ENCODE results near the gene GOLGA3. TPM values are rescaled to one million over a fixed set of nuclear protein-coding genes. Genes with fewer than 3 reads are reported as not detected.
"Not testable (repeated sequence)": the region's sequence is repeated elsewhere in the genome, so short reads cannot be mapped to it uniquely, and the experiment has no call there.

Gene GOLGA3
- total RNA-seq, result 10 to 100 TPM; 52.2 to 55.6 TPM

GRCh38 chr12:132828706-132829534 is at the start of gene GOLGA3:
Gene GOLGA3 (minus strand): TSS chr12:132828869. CDS start chr12:132822128, 6,741 bp downstream.
- Mint-ChIP-seq H3K27me3 (no peaks in the 10 kb centered on the region), H3K36me3 (ENCODE audit: low read depth) (peaks cover 47% of the 10 kb centered on the region), H3K9me3 (no peaks in the 10 kb centered on the region), H3K27ac (peak within 1 kb of the TSS; percentile 100), H3K4me3 (peak within 1 kb of the TSS; percentile 94), H3K4me1 (ENCODE audit: low read depth) (peaks cover 53% of the 10 kb centered on the region)
- intact Hi-C loops (cut with micrococcal nuclease), result loop anchor here (5.0 kb wide), 2 partner anchors 58 to 78 kb away; partner anchors contain the start of gene CHFR
- ATAC-seq (peak; percentile 86), DNase-seq (peak; percentile 96)
- ChIA-PET CTCF (interaction anchor here (0.7 to 2.5 kb wide), 4 partner anchors 10 to 76 kb away, joined by 3 to 16 read pairs (median 4); no protein-coding TSS in a partner anchor), POLR2A (interaction anchor here (0.5 to 2.4 kb wide), 12 partner anchors 9 to 322 kb away, joined by 3 to 9 read pairs (median 3); partner anchors contain the start of gene ANKLE2)
- TF ChIP-seq CTCF (IDR thresholded peaks at IDR 0.05), result no peak

- H3K4me3 Mint-ChIP-seq; H3K27me3 Mint-ChIP-seq; H3K27ac Mint-ChIP-seq; intact Hi-C loops (cut with micrococcal nuclease); DNase-seq; ATAC-seq; CTCF ChIA-PET; H3K9me3 Mint-ChIP-seq: not testable (repeated sequence)
- POLR2A ChIA-PET, result interaction anchor here (1.3 kb wide), 1 partner anchor 12 kb away, joined by 3 read pairs; no protein-coding TSS in a partner anchor
- peaks cover 39% of the 10 kb centered on the region for H3K36me3 Mint-ChIP-seq (ENCODE audit: low read depth)
- H3K4me1 Mint-ChIP-seq (ENCODE audit: low read depth), result peaks cover 21% of the 10 kb centered on the region
Measured at GRCh38 chr12:132874620-132875019, 46.0 kb upstream of the GOLGA3 start.

- Mint-ChIP-seq H3K27ac (peak overlapping the region; percentile 36), H3K4me3 (no peak overlapping the region), H3K9me3 (no peaks in the 10 kb centered on the region), H3K27me3 (no peaks in the 10 kb centered on the region), H3K4me1 (ENCODE audit: low read depth) (peaks cover 24% of the 10 kb centered on the region), H3K36me3 (ENCODE audit: low read depth) (peaks cover 43% of the 10 kb centered on the region)
- CTCF ChIA-PET, result interaction anchor here (0.7 kb wide), 1 partner anchor 114 kb away, joined by 3 read pairs; no protein-coding TSS in a partner anchor
- TF ChIP-seq CTCF (IDR thresholded peaks at IDR 0.05), result no peak
- POLR2A ChIA-PET, result interaction anchor here (1.3 to 2.0 kb wide), 2 partner anchors 8 to 12 kb away, joined by 3 to 10 read pairs; no protein-coding TSS in a partner anchor
- ATAC-seq (no peak), DNase-seq (no peak)
- intact Hi-C loops (cut with micrococcal nuclease), result no loop called here
Measured at GRCh38 chr12:132874175-132874574, 45.5 kb upstream of the GOLGA3 start.

GRCh38 chr12:132873724-132874123 is 45.1 kb upstream of the GOLGA3 start:
- ATAC-seq (peak; percentile 60), DNase-seq (peak; percentile 52)
- CTCF ChIA-PET, result interaction anchor here (0.7 to 1.6 kb wide), 3 partner anchors 32 to 113 kb away, joined by 3 to 4 read pairs (median 4); no protein-coding TSS in a partner anchor
- Mint-ChIP-seq H3K4me3 (no peak overlapping the region), H3K27ac (peak overlapping the region; percentile 36), H3K4me1 (ENCODE audit: low read depth) (peaks cover 25% of the 10 kb centered on the region), H3K27me3 (no peaks in the 10 kb centered on the region), H3K9me3 (no peaks in the 10 kb centered on the region), H3K36me3 (ENCODE audit: low read depth) (peaks cover 44% of the 10 kb centered on the region)
- POLR2A ChIA-PET, result interaction anchor here (1.3 to 2.0 kb wide), 4 partner anchors 9 to 43 kb away, joined by 3 to 10 read pairs (median 4); no protein-coding TSS in a partner anchor
- intact Hi-C loops (cut with micrococcal nuclease), result no loop called here
- TF ChIP-seq CTCF (IDR thresholded peaks at IDR 0.05), result no peak

- ATAC-seq (peak; percentile 77), DNase-seq (peak; percentile 46)
- intact Hi-C loops (cut with micrococcal nuclease), result no loop called here
- ChIA-PET POLR2A (interaction anchor here (0.5 to 2.0 kb wide), 8 partner anchors 9 to 115 kb away, joined by 3 to 10 read pairs (median 3); no protein-coding TSS in a partner anchor), CTCF (interaction anchor here (0.6 to 1.6 kb wide), 4 partner anchors 31 to 104 kb away, joined by 3 to 4 read pairs (median 4); no protein-coding TSS in a partner anchor)
- TF ChIP-seq CTCF (IDR thresholded peaks at IDR 0.05), result no peak
- Mint-ChIP-seq H3K4me1 (ENCODE audit: low read depth) (peaks cover 27% of the 10 kb centered on the region), H3K27ac (peak overlapping the region; percentile 69), H3K9me3 (no peaks in the 10 kb centered on the region), H3K36me3 (ENCODE audit: low read depth) (peaks cover 45% of the 10 kb centered on the region), H3K4me3 (peak overlapping the region; percentile 12), H3K27me3 (no peaks in the 10 kb centered on the region)
Measured at GRCh38 chr12:132872975-132873421, 44.3 kb upstream of the GOLGA3 start.

Data from activated CD8-positive, alpha-beta T cell treated with anti-CD3 and anti-CD28 coated beads for 36 hours (primary cell).